WTC11 (cell line): ENCODE data around the gene ZCCHC7. TPM values are rescaled to one million over a fixed set of nuclear protein-coding genes. Genes with fewer than 3 reads are reported as not detected.
A peak's percentile ranks its signal among the peaks of the same experiment; 100 is the strongest.

Experiments
- ATAC-seq: fragments of 200-7000 bp; cut with Tn5 transposase; 2 replicates; pipeline ENCODE4 v1.10.0; 2021; ENCODE audit warnings: mild to moderate bottlenecking, moderate library complexity
- CTCF ChIA-PET: fragments of 300-600 bp; sonication (Branson Sonifier 250); formaldehyde crosslinking; loops from one replicate; lab custom pipeline; 2021; ENCODE audit warnings: antibody characterized with exemption; lab: Charles Lee
- POLR2A ChIA-PET: fragments of 350-600 bp; sonication (Branson Sonifier 250); formaldehyde crosslinking; loops from one replicate; lab custom pipeline; 2021; ENCODE audit warnings: antibody characterized with exemption; lab: Charles Lee
- DNase-seq: peaks from one replicate; pipeline ENCODE4 v3.0.0; 2021; ENCODE audit warnings: low spot score
- H3K27ac Mint-ChIP-seq: 2 replicates; pipeline ENCODE4 v1.8.0; 2021; ENCODE audit warnings: mixed read lengths
- H3K27me3 Mint-ChIP-seq: 2 replicates; pipeline ENCODE4 v1.8.0; 2021; ENCODE audit warnings: low read depth, mild to moderate bottlenecking, moderate library complexity, mixed read lengths
- H3K36me3 Mint-ChIP-seq: 2 replicates; pipeline ENCODE4 v1.8.0; 2021; ENCODE audit warnings: mixed read lengths
- H3K4me1 Mint-ChIP-seq: 2 replicates; pipeline ENCODE4 v1.8.0; 2022; ENCODE audit warnings: mixed read lengths
- H3K4me3 Mint-ChIP-seq: 2 replicates; pipeline ENCODE4 v1.8.0; 2021; ENCODE audit warnings: mild to moderate bottlenecking, moderate library complexity, mixed read lengths
- H3K9me3 Mint-ChIP-seq: 2 replicates; pipeline ENCODE4 v1.8.0; 2021; ENCODE audit warnings: mixed read lengths
- ATF6 ChIP-seq: sonication (generic); formaldehyde crosslinking; IDR thresholded peaks from 2 replicates; pipeline ENCODE4 v1.8.1; 2023; ENCODE audit warnings: mild to moderate bottlenecking, missing genetic modification reagents
- CREM ChIP-seq: sonication (generic); formaldehyde crosslinking; IDR thresholded peaks from 2 replicates; pipeline ENCODE4 v1.8.1; 2022; ENCODE audit warnings: mild to moderate bottlenecking, missing genetic modification reagents, moderate library complexity
- E2F1 ChIP-seq: sonication (generic); formaldehyde crosslinking; IDR thresholded peaks from 2 replicates; pipeline ENCODE4 v1.8.0; 2022; ENCODE audit warnings: mild to moderate bottlenecking, missing genetic modification reagents
- ELF4 ChIP-seq: sonication (generic); formaldehyde crosslinking; IDR thresholded peaks from 2 replicates; pipeline ENCODE4 v1.8.1; 2022; ENCODE audit warnings: low read depth, mild to moderate bottlenecking, moderate library complexity, missing genetic modification reagents
- EMX1 ChIP-seq: fragments of 250-450 bp; sonication (Bioruptor Pico); IDR thresholded peaks from 2 replicates; pipeline ENCODE4 v1.8.0; 2021; ENCODE audit warnings: mild to moderate bottlenecking
- GABPB1 ChIP-seq: sonication (generic); formaldehyde crosslinking; IDR thresholded peaks from 2 replicates; pipeline ENCODE4 v1.8.1; 2023; ENCODE audit warnings: mild to moderate bottlenecking, missing genetic modification reagents
- MLX ChIP-seq: sonication (generic); formaldehyde crosslinking; IDR thresholded peaks from 2 replicates; pipeline ENCODE4 v1.8.1; 2023; ENCODE audit warnings: mild to moderate bottlenecking, missing genetic modification reagents, moderate library complexity
- MXD4 ChIP-seq: fragments of 250-450 bp; sonication (Bioruptor Pico); IDR thresholded peaks from 2 replicates; pipeline ENCODE4 v1.8.0; 2021; ENCODE audit warnings: mild to moderate bottlenecking, moderate library complexity, borderline replicate concordance
- NR3C1 ChIP-seq: sonication (generic); formaldehyde crosslinking; conservative IDR thresholded peaks from 2 replicates; pipeline ENCODE4 v1.8.1; 2023; ENCODE audit warnings: low read depth, mild to moderate bottlenecking, missing genetic modification reagents
- SMAD3 ChIP-seq: sonication (generic); formaldehyde crosslinking; IDR thresholded peaks from 2 replicates; pipeline ENCODE4 v1.8.0; 2022; ENCODE audit warnings: missing genetic modification reagents, mild to moderate bottlenecking, borderline replicate concordance
- SMAD4 ChIP-seq: sonication (generic); formaldehyde crosslinking; IDR thresholded peaks from 2 replicates; pipeline ENCODE4 v1.8.0; 2022; ENCODE audit warnings: mild to moderate bottlenecking, missing genetic modification reagents
- SOX15 ChIP-seq: fragments of 250-450 bp; sonication (Bioruptor Pico); IDR thresholded peaks from 2 replicates; pipeline ENCODE4 v1.9.0; 2021; ENCODE audit warnings: mild to moderate bottlenecking
- TEAD1 ChIP-seq: sonication (generic); formaldehyde crosslinking; IDR thresholded peaks from 2 replicates; pipeline ENCODE4 v1.8.0; 2022; ENCODE audit warnings: mild to moderate bottlenecking, missing genetic modification reagents
- total RNA-seq: library from RNA; stranded (reverse); gene quantifications from 3 replicates; pipeline ENCODE4 v1.2.3, GENCODE V29; 2021
- TF ChIP-seq, protein P1 (sequence below): sonication (generic); formaldehyde crosslinking; IDR thresholded peaks from 2 replicates; pipeline ENCODE4 v1.8.0; 2023; ENCODE audit warnings: missing genetic modification reagents, mild to moderate bottlenecking, borderline replicate concordance
- TF ChIP-seq, protein P2 (sequence below): fragments of 250-450 bp; sonication (Bioruptor Pico); IDR thresholded peaks from 2 replicates; pipeline ENCODE4 v1.9.0; 2021; ENCODE audit warnings: mild to moderate bottlenecking, borderline replicate concordance

ZCCHC7 gene
- total RNA-seq, 1 experiment from 2014 or later = 30.1 TPM

GRCh38 chr9:37148181-37148580 is 27.8 kb downstream of the ZCCHC7 start:
- ATAC-seq = no peak
- H3K36me3 Mint-ChIP-seq = peaks cover 5% of the 10 kb centered on the region
- no peaks in the 10 kb centered on the region for H3K27me3 Mint-ChIP-seq
- H3K4me3 Mint-ChIP-seq = no peak overlapping the region
- peaks cover 36% of the 10 kb centered on the region for H3K4me1 Mint-ChIP-seq
- no peak overlapping the region for H3K27ac Mint-ChIP-seq
- no peak for TF ChIP-seq SMAD3 (CRISPR knock-in tag)
- TF ChIP-seq ATF6 (CRISPR knock-in tag) = no peak
- no peak for TF ChIP-seq NR3C1 (CRISPR knock-in tag)
- no peak for TF ChIP-seq SMAD4 (CRISPR knock-in tag)
- TF ChIP-seq TEAD1 = no peak
- TF ChIP-seq, protein P1, sequence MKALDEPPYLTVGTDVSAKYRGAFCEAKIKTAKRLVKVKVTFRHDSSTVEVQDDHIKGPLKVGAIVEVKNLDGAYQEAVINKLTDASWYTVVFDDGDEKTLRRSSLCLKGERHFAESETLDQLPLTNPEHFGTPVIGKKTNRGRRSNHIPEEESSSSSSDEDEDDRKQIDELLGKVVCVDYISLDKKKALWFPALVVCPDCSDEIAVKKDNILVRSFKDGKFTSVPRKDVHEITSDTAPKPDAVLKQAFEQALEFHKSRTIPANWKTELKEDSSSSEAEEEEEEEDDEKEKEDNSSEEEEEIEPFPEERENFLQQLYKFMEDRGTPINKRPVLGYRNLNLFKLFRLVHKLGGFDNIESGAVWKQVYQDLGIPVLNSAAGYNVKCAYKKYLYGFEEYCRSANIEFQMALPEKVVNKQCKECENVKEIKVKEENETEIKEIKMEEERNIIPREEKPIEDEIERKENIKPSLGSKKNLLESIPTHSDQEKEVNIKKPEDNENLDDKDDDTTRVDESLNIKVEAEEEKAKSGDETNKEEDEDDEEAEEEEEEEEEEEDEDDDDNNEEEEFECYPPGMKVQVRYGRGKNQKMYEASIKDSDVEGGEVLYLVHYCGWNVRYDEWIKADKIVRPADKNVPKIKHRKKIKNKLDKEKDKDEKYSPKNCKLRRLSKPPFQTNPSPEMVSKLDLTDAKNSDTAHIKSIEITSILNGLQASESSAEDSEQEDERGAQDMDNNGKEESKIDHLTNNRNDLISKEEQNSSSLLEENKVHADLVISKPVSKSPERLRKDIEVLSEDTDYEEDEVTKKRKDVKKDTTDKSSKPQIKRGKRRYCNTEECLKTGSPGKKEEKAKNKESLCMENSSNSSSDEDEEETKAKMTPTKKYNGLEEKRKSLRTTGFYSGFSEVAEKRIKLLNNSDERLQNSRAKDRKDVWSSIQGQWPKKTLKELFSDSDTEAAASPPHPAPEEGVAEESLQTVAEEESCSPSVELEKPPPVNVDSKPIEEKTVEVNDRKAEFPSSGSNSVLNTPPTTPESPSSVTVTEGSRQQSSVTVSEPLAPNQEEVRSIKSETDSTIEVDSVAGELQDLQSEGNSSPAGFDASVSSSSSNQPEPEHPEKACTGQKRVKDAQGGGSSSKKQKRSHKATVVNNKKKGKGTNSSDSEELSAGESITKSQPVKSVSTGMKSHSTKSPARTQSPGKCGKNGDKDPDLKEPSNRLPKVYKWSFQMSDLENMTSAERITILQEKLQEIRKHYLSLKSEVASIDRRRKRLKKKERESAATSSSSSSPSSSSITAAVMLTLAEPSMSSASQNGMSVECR (CRISPR knock-in tag) = no peak
- no peak for TF ChIP-seq GABPB1 (CRISPR knock-in tag)
- TF ChIP-seq MXD4 = no peak
- TF ChIP-seq CREM (CRISPR knock-in tag) = no peak
- TF ChIP-seq ELF4 = no peak
- no peak for TF ChIP-seq SOX15 (CRISPR knock-in tag)
- TF ChIP-seq MLX (CRISPR knock-in tag) = no peak
- no peak for TF ChIP-seq EMX1 (CRISPR knock-in tag)
- TF ChIP-seq, protein P2, sequence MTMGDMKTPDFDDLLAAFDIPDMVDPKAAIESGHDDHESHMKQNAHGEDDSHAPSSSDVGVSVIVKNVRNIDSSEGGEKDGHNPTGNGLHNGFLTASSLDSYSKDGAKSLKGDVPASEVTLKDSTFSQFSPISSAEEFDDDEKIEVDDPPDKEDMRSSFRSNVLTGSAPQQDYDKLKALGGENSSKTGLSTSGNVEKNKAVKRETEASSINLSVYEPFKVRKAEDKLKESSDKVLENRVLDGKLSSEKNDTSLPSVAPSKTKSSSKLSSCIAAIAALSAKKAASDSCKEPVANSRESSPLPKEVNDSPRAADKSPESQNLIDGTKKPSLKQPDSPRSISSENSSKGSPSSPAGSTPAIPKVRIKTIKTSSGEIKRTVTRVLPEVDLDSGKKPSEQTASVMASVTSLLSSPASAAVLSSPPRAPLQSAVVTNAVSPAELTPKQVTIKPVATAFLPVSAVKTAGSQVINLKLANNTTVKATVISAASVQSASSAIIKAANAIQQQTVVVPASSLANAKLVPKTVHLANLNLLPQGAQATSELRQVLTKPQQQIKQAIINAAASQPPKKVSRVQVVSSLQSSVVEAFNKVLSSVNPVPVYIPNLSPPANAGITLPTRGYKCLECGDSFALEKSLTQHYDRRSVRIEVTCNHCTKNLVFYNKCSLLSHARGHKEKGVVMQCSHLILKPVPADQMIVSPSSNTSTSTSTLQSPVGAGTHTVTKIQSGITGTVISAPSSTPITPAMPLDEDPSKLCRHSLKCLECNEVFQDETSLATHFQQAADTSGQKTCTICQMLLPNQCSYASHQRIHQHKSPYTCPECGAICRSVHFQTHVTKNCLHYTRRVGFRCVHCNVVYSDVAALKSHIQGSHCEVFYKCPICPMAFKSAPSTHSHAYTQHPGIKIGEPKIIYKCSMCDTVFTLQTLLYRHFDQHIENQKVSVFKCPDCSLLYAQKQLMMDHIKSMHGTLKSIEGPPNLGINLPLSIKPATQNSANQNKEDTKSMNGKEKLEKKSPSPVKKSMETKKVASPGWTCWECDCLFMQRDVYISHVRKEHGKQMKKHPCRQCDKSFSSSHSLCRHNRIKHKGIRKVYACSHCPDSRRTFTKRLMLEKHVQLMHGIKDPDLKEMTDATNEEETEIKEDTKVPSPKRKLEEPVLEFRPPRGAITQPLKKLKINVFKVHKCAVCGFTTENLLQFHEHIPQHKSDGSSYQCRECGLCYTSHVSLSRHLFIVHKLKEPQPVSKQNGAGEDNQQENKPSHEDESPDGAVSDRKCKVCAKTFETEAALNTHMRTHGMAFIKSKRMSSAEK (CRISPR knock-in tag) = no peak
- TF ChIP-seq, all 79 proteins: peak for 0
- DNase-seq = no peak
- ChIA-PET POLR2A (no interaction called here), CTCF (no interaction called here)
- H3K9me3 Mint-ChIP-seq = no peaks in the 10 kb centered on the region

- no peaks in the 10 kb centered on the region for H3K27me3 Mint-ChIP-seq
- no peak overlapping the region for H3K4me3 Mint-ChIP-seq
- DNase-seq (no peak), ATAC-seq (peak; percentile 60)
- no peak for TF ChIP-seq E2F1 (CRISPR knock-in tag)
- CTCF ChIA-PET = no interaction called here
- peak overlapping the region; percentile 32; the same call in 1 of the 2 replicates for H3K27ac Mint-ChIP-seq
- no peaks in the 10 kb centered on the region for H3K9me3 Mint-ChIP-seq
- H3K4me1 Mint-ChIP-seq = peaks cover 30% of the 10 kb centered on the region
- H3K36me3 Mint-ChIP-seq = peaks cover 14% of the 10 kb centered on the region
- POLR2A ChIA-PET = no interaction called here
These were observed 29.4 kb downstream of the ZCCHC7 start for GRCh38 chr9:37149666-37150308.
